BJ (cell line): ENCODE data around the gene COL5A1. TPM values are rescaled to one million over a fixed set of nuclear protein-coding genes. Genes with fewer than 3 reads are reported as not detected.

Source experiments
- CTCF ChIA-PET: fragments of 350-600 bp; formaldehyde crosslinking; extraction: SDS; loops from one replicate; lab custom pipeline; 2021; ENCODE audit warnings: antibody characterized with exemption, inconsistent platforms; lab: Yijun Ruan, JAX
- POLR2A ChIA-PET: fragments of 300-600 bp; sonication (Branson Sonifier 250); formaldehyde crosslinking; extraction: SDS; loops from one replicate; lab custom pipeline; 2021; ENCODE audit warnings: antibody characterized with exemption; lab: Charles Lee
- DNase-seq: peaks from one replicate; pipeline ENCODE4 v3.0.0-alpha.2; 2011; ENCODE audit warnings: low read depth
- H3K27me3 ChIP-seq: 2 replicates; pipeline ENCODE4 v1.6.0; 2011; ENCODE audit warnings: low read length; ENCODE audit not compliant: control insufficient read depth, insufficient read depth
- H3K36me3 ChIP-seq: 2 replicates; pipeline ENCODE4 v1.5.1; 2011; ENCODE audit warnings: low read length; ENCODE audit not compliant: control insufficient read depth, insufficient read depth
- H3K4me3 ChIP-seq: 2 replicates; pipeline ENCODE4 v1.5.1; 2011; ENCODE audit warnings: low read depth, mild to moderate bottlenecking, control low read depth, low read length
- polyA plus RNA-seq: library from polyadenylated mRNA; depleted of rRNA; stranded (reverse); fragments of >200 nt; gene quantifications from 2 replicates; pipeline ENCODE4 v1.2.3, GENCODE V29; 2011
- TF ChIP-seq, protein P1 (sequence below): IDR thresholded peaks from 2 replicates; pipeline ENCODE4 v1.5.1; 2011; ENCODE audit warnings: low read depth, mild to moderate bottlenecking, control low read depth, inconsistent platforms, low read length, moderate library complexity; ENCODE audit not compliant: insufficient read depth

The COL5A1 gene
- polyA plus RNA-seq, 1 experiment, result 251 TPM

GRCh38 chr9:134811079-134811672 lies 169.6 kb downstream of the COL5A1 start:
- TF ChIP-seq, protein P1, sequence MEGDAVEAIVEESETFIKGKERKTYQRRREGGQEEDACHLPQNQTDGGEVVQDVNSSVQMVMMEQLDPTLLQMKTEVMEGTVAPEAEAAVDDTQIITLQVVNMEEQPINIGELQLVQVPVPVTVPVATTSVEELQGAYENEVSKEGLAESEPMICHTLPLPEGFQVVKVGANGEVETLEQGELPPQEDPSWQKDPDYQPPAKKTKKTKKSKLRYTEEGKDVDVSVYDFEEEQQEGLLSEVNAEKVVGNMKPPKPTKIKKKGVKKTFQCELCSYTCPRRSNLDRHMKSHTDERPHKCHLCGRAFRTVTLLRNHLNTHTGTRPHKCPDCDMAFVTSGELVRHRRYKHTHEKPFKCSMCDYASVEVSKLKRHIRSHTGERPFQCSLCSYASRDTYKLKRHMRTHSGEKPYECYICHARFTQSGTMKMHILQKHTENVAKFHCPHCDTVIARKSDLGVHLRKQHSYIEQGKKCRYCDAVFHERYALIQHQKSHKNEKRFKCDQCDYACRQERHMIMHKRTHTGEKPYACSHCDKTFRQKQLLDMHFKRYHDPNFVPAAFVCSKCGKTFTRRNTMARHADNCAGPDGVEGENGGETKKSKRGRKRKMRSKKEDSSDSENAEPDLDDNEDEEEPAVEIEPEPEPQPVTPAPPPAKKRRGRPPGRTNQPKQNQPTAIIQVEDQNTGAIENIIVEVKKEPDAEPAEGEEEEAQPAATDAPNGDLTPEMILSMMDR, result peak; percentile 45
- ChIA-PET CTCF (interaction anchor here (0.6 to 2.1 kb wide), 5 partner anchors 15 to 630 kb away, joined by 3 to 6 read pairs (median 6); no protein-coding TSS in a partner anchor), POLR2A (no interaction called here)
- no peak for DNase-seq
- H3K36me3 ChIP-seq, result peaks cover 61% of the 10 kb centered on the region
- H3K4me3 ChIP-seq, result no peak overlapping the region
- H3K27me3 ChIP-seq, result no peaks in the 10 kb centered on the region

DNA sequence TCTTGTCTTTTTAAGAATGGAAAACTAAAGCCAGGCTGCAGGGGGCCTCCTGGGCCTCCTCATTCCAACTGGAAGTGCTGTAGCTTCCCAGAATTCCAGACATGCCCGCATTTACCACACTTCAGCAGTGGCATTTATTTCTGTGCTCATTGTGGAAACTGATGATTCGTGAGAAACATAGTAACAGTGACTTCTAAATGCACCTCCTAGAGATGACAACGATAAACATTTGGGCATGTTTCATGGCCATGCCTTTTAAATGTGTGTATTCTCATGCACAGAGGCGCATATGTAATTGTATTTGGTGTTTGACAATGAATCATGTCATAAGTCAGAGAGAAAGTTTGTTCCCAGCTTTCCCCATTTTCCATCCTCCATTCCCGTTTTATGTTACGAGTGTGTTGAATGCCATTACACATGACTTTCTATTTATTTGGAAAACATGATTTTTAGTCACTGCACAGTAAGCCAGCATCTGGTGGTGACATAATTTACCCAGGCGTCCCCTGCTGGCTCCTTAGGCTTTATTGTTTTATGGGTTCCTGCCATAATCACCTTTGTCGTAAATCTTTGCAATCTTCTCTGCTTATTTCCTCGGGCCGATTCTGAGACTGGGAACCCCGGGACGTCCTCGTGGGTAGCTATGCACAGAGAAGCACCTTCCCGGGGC lies 170.2 kb downstream of the COL5A1 start:
- POLR2A ChIA-PET, result no interaction called here
- peak; percentile 97 for DNase-seq
- CTCF ChIA-PET, result interaction anchor here (1.0 to 2.1 kb wide), 4 partner anchors 15 to 629 kb away, joined by 3 to 6 read pairs (median 6); no protein-coding TSS in a partner anchor
- H3K4me3 ChIP-seq, result no peak overlapping the region
- H3K36me3 ChIP-seq, result peaks cover 61% of the 10 kb centered on the region
- no peaks in the 10 kb centered on the region for H3K27me3 ChIP-seq
- TF ChIP-seq, protein P1, result peak; percentile 32

- TF ChIP-seq, protein P1, result no peak
- CTCF ChIA-PET, result interaction anchor here (1.6 to 2.1 kb wide), 3 partner anchors 14 to 363 kb away, joined by 6 read pairs; no protein-coding TSS in a partner anchor
- Histone ChIP-seq H3K27me3 (no peaks in the 10 kb centered on the region), H3K4me3 (no peak overlapping the region), H3K36me3 (peaks cover 66% of the 10 kb centered on the region)
- DNase-seq, result no peak
- POLR2A ChIA-PET, result no interaction called here
Observed at GRCh38 chr9:134812343-134812673, 170.7 kb downstream of the COL5A1 start.

GRCh38 chr9:134813841-134814240 lies 172.2 kb downstream of the COL5A1 start:
- Histone ChIP-seq H3K36me3 (peaks cover 75% of the 10 kb centered on the region), H3K27me3 (no peaks in the 10 kb centered on the region), H3K4me3 (no peak overlapping the region)
- DNase-seq, result no peak
- POLR2A ChIA-PET, result no interaction called here
- TF ChIP-seq, protein P1, result no peak
- CTCF ChIA-PET, result interaction anchor here (1.2 to 1.4 kb wide), 2 partner anchors 9 to 364 kb away, joined by 3 to 5 read pairs; no protein-coding TSS in a partner anchor

GRCh38 chr9:134814598-134815215 lies 173.1 kb downstream of the COL5A1 start:
- H3K36me3 ChIP-seq, result peaks cover 77% of the 10 kb centered on the region
- no peak overlapping the region for H3K4me3 ChIP-seq
- POLR2A ChIA-PET, result no interaction called here
- TF ChIP-seq, protein P1, result no peak
- no peak for DNase-seq
- CTCF ChIA-PET, result interaction anchor here (1.0 to 1.2 kb wide), 2 partner anchors 8 to 20 kb away, joined by 3 read pairs; no protein-coding TSS in a partner anchor
- H3K27me3 ChIP-seq, result no peaks in the 10 kb centered on the region
